Stimulated activated CD8-positive, alpha-beta memory T cell treated with anti-CD3 and anti-CD28 coated beads, Interleukin-15, amount 100 ng/mL, for 24 hours (primary cell): ENCODE results near the gene EIF4G2.

Experiments
- DNase-seq: peaks from one replicate; pipeline ENCODE4 v3.0.0-alpha.2; 2020; ENCODE audit warnings: low read depth

The EIF4G2 gene

DNA sequence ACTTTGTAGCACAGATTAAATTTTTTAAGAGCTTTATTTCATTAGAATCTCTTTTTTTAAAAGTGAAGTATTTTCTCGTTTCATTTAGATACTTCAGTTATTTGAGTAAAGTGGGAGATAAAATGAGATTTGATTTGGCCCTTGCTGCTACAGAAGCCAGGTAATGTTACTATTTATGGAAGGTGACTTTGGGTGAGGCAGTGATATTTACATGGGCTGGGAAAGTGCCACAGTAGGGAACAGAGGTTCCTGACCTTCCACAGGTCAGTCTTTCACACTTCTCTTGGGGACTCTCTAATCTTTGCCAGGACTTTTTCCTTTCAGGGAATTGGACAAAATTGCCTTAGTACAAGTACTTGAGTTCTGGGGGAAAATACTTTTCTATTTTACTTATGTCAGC lies 37.3 kb downstream of the EIF4G2 start:
- no peak for DNase-seq

DNA sequence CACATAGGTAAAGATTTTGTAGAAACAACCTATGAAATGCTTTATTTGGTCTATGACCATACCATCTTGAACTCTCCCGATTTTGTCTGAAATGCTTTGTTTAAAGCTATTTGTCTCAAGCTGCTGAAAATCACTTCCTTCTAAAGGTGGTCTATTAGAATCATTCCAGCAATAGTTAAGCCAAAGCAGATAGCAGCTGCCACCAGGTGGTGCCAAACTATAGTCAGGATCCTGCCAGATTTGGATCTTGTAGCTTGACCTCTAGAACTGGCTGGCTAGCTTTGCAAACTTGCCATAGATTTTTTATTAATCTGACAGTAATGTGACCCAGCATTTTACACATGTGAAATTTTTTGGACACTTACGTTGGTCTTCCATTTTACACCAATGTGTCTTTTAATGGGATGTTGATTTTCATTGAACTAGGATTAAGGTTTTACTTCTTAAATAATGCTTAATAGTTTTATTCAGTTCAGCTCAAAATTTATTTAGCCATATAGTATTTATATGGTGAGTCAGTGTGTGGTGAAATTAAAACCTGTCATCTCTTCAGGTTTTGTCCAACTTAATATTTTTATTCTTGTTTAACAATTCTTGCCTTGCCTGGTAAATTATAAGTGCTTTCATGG lies 38.0 kb downstream of the EIF4G2 start:
- no peak for DNase-seq

DNA sequence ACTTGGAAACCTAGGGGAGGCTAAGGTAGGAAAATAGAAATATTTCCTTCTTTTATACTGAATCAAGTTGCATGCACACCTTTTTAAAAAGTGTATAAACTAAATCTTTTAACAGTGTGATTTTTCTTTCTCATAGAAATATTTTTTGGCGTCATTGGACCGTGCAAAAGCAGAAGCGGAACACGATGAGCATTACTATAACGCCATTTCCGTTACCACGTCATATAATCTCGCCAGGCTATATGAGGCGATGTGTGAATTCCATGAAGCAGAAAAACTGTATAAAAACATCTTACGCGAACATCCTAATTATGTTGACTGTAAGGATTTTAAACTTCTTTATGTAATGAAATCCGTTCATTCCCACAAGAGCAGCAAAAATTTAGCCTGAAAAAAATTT lies 44.3 kb downstream of the EIF4G2 start:
- DNase-seq = no peak

DNA sequence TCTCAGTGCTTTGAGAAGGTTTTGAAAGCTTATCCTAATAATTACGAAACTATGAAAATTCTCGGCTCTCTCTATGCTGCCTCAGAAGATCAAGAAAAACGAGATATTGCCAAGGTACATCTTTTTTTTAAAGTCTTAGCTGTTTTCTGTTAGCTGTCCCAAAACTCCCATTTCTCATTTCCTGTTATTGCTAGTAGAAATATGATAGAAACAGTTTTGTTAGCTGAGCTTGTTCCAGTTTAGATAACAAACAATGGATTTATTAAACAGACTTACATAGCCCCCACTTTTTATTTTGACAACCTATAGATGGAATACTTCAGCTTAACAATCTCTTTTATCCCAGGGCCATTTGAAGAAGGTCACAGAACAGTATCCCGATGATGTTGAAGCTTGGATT lies 45.0 kb downstream of the EIF4G2 start:
- DNase-seq = no peak

DNA sequence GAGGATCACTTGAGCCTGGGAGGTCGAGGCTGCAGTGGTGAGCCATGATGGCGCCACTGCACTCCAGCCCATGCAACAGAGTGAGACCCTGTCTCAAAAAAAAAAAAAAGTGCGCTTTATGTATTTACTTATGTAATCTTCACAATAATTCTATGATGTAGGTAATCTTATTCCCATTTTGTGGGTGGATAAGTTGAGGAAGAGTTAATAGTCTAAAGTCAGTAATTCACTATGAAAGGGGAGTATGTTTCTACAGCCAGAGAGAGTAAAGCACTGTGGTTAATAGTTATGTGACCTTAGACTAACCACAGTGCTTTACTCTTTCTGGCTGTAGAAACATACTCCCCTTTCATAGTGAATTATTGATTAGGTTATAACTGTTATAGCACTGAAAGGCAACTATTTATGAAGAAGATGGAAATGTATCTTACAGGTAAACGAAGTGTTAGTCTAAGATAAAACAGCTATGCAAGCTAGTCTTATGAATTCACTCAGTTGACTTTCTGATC lies 45.8 kb downstream of the EIF4G2 start:
- no peak for DNase-seq

DNA sequence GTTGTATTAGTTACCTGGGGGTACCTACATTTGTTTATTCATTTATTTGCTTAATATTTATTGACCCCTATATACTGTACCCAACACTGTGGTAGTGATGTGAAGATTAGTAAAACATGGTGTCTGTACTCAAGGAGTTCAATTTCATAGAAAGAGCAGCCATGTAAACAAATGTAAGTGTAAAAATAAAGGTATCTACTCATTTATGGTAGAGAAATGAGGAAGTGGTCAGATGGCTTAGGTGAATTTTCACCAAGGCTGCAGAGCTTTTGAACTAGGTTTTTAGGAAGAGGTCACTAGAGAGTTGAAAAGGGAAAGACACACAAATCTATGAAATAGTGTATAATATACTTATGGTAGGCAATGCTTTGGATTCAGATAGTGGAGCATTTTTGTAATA lies 46.5 kb downstream of the EIF4G2 start:
- DNase-seq = no peak

DNA sequence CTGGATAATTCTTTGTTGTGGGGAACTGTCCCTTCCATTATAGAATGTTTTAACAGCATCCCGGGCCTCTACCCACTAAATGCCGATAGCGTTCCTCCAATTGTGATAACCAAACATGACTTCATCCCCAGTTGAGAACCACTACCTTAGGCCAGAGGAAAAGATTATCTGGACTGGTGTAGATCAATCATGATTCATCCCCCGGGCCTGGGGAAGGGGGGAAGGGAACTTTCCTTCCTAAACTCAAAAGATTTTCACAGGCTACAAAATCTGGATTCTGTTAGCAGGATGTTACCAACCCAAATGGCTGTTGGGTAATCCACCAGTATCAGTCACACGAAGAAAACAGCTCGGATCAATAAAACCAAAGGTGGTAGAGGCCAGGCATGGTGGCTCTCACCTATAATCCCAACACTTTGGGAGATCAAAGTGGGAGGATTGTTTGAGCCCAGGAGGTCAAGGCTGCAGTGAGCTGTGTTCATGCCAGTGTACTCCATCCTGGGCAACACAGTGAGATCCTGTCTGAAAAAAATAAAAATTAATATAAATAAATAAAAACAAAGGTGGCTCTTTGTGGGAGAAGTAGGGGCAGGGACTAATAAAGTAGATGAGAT lies 47.5 kb downstream of the EIF4G2 start:
- DNase-seq = no peak

DNA sequence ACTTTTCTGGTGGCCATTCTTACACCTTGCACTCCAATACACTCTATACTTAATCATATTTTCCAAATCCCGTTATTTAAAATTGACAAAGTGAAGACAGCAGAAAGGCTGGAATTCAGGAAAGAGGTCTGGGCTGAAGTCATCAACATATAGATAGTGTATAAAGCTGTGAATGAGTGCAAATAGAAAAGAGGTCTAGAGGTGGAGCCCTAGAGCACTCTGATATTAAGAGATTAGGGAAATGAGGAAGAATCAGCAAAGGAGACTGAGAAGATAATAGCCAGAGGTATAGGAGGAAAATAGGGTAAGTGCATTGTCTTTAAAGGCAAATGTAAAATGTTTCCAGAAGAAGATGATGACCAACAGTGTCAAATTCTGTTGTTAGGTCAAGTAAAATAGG lies 49.8 kb downstream of the EIF4G2 start:
- no peak for DNase-seq

DNA sequence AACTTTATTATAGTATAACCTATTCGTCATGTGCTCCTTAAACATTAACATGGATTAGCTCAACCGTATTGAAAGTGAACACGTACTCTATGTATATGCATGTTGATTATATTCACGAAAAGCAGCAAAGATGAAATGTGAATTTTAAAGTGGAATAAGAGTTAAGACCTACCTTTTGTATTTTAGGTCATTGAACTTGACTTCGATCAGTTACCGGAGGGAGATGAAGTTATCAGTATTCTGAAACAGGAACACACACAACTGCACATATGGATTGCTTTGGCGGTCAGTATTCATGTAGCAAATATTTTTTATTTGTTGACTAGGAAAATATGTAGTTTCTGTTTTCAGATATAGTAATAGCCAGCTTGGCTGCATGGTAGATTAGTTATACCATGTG lies 56.2 kb downstream of the EIF4G2 start:
- DNase-seq = no peak

DNA sequence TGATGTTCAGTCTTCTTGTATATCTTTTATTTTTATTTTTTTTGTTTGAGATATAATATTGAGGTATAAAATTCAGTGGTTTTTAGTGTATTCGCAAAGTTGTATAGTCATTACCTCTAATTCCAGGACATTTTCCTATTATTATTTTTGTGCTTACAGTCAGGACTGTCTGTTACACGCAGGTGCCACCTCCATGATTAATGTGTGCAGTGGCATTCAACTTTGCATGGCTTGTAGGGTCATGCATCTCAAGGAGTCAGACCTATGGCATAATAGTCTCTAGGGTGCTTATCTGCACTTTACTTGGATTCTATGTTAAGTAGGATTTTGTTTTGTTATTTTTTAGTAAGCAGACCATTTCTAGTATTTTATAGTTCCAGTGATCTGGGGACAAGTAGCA lies 56.7 kb downstream of the EIF4G2 start:
- no peak for DNase-seq

DNA sequence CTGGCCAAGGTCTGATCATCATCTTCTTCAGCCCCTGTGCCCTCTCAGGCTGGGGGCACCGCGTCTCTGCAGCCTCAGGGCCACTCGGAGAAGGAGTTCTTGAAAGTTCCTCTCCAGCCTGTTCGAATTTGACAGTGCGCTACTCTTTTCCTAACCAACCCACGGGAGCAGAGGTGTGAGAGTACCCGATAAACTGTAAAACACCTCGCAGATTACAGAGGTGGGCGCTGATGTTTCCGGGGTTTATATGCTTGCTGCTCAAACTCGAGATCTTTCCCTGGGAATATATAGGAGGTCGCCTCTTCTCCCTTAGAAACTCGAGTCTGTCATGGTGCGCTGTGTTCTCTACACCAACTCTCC lies 57.2 kb downstream of the EIF4G2 start:
- DNase-seq = no peak

DNA sequence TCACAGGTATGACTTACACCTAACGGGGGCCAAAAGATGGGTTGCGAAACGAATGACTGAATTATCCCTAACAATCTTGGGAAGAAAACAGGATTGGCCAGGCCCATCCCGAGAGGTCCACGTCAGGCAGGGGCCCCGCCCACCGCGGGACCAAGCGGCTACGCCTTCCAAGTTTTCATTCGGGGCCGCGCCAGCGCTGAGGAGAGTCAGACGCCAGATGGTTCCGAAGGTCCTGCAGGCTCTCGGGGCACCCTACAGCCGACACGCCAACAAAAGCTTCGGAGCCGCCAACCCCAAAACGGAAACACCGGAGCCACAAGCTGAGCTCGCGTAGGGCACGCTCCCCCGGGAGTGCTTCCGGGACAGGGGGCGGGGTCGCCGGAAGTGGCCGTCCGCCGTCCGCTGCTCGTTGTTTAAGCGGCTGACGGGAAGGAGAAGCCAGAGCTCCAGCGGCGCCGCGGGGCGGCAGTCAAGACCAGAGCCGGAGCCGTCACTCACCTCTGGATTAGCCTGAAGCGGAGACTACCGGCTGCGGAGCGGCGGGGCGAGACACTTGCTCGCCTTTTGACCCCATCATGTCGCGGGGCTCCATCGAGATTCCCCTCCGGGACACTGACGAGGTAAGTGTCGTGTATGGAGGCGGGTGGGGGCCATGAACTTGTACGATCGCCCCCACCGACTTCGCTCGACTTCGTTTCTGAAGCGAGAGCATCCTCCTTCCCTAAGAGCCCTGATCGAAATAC lies 57.7 kb downstream of the EIF4G2 start, which contains the start of gene CTR9:
CTR9 (plus strand) TSS at position 409 of the 743 bp plus-strand sequence; CDS start at position 576, 167 bp downstream.
- DNase-seq = peak; percentile 87

DNA sequence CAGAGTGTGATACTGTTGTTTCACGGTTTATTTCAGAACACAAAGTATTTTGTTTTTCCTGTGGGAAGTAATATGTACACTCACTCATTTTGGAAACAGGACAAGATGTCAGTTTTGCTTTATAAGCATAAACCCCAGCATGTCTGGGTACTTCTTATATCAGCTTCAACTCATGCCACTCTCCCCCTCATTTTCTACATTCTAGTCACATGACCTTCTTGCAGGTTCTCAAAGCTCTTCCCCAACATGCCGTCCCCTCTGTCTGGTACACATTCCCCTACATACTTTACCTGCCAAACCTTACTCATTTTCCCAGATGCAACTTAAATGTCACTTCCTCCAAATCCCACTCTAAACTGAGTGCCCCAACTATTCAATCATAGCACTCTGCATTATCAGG lies 59.2 kb downstream of the EIF4G2 start:
- no peak for DNase-seq

DNA sequence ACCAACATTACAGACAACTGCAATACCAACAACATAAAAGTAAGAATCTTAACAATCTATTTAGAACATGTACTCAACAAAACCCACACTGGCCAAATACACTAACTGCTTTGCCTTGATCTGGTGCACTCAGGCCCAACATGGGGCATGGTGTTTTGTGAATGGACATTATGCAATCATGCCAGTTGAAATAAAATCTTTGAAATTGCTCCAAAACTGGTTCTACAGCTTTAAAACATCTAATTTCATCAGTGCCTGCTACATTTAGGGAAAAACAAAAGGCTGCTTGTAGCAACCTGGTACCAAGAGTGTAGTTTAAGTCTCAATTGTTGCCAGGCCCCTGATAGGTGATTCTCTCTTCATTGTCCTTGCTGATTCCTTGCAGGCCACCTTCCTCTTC lies 61.0 kb downstream of the EIF4G2 start:
- DNase-seq = no peak
